ENCODE measurements around the gene GABRG3.
A peak's percentile ranks its signal among the peaks of the same experiment; 100 is the strongest.

Gene GABRG3

DNA sequence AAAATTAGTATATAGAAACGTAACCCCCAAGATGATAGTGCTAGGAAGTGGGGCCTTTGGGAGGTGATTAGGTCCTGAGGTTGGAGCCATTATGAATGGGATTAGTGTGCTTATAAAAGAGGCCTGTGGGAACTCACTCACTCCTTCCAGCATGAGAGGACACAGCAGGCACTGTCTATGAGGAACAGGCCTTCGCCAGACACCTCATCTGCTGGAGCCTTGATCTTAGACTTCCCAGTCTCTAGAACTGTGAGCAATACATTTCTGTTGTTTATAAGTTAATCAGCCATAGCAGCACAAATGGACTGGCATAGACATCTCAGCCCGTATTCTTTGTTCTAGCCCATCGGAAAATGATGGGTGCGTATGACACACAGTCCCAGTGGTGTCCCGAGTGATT is 152.3 kb downstream of the GABRG3 start:
- TF ChIP-seq, protein P1, sequence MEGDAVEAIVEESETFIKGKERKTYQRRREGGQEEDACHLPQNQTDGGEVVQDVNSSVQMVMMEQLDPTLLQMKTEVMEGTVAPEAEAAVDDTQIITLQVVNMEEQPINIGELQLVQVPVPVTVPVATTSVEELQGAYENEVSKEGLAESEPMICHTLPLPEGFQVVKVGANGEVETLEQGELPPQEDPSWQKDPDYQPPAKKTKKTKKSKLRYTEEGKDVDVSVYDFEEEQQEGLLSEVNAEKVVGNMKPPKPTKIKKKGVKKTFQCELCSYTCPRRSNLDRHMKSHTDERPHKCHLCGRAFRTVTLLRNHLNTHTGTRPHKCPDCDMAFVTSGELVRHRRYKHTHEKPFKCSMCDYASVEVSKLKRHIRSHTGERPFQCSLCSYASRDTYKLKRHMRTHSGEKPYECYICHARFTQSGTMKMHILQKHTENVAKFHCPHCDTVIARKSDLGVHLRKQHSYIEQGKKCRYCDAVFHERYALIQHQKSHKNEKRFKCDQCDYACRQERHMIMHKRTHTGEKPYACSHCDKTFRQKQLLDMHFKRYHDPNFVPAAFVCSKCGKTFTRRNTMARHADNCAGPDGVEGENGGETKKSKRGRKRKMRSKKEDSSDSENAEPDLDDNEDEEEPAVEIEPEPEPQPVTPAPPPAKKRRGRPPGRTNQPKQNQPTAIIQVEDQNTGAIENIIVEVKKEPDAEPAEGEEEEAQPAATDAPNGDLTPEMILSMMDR (conservative IDR thresholded peaks at IDR 0.05): no peak
- no peak overlapping the region for H3K27ac ChIP-seq

DNA sequence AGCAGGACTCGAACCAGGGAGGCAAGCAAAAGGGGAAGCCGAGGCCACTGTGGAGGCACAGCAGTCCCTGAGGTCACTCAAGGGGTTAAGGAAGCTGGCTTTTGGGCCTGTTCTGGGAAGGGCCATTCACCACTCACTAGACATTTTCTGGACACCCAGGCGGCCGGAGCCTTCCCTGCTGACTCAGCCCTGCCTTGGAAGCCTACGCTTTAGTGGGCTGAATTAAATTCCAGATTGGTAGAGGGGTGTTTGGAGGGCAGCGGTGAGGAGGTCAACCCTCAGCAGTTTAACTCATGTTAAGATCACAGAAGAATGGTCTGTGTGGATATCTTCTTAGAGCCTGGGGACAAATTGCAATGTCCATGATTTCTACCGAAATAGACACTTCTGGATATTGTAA is 152.8 kb downstream of the GABRG3 start:
- H3K27ac ChIP-seq: no peak overlapping the region
- TF ChIP-seq, protein P1 (conservative IDR thresholded peaks at IDR 0.05): no peak

DNA sequence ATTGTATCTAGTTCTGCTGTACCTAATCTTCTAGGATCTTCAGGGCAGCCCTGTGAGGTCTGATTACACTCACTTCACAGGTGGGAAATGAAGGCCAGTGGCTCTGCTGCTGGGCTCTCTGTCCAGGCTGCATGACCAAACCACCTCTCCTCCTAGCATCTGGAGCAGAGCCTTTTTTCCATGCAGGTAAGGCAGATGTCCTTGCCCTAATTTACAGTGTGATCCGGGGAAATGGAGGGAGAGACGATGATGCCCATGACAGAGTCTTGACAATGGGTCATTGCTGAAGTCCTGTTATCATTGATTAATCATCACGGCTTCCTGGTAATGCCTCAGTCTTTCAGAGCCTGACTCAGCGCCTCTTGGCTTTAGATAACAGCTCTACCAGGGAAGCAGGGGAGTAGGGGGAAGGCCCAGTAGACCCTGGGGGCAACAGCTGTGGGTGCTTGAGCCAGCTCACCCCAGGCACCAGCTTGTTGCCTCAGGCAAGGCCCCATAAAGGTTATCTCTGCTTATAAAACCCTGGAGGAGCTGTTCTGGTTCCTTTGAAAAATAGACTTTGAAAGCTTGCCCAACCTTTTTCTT is 153.4 kb downstream of the GABRG3 start:
- peak overlapping the region; percentile 23; the same call in 1 of the 2 replicates for H3K27ac ChIP-seq
- TF ChIP-seq, protein P1 (conservative IDR thresholded peaks at IDR 0.05): no peak

DNA sequence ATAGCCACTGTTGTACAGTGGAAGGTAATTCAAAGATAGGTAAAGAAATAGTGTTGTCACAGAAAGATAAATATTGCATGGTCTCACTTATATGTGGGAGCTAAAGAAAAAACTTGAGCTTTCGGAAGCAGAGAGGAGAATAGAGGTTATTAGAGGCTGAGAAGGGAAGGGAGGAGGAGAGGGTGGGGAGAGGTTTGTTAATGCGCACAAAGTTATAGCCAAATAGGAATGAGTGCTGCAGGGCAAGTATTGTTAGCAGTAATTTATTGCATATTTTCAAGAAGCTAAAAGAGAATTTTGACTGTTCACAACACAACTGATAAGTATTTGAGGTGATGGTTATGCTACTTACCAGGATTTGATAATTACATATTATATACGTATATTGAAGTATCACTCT is 154.2 kb downstream of the GABRG3 start:
- TF ChIP-seq, protein P1 (conservative IDR thresholded peaks at IDR 0.05): no peak
- H3K27ac ChIP-seq: peak overlapping the region; percentile 23; the same call in 1 of the 2 replicates

DNA sequence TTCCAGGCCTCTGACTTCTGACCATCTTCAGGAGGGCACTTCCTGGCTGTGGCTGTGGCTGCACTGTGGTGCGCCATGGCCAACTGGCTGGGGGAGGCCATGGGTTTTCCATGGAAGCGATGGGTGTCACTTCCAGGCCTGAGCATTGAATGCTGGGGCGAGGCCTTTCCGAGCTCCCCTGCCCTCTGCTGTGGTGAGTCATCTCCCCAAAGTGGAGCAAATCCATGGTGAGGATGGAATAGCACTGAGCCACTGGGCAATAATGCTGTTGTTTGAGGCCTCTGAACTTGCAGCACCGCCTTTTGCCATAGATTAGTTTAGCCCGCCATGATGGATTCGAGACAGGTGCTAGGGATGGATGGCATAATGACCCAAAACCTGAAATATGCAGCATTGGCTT is 155.5 kb downstream of the GABRG3 start:
- no peak overlapping the region for H3K27ac ChIP-seq
- TF ChIP-seq, protein P1 (conservative IDR thresholded peaks at IDR 0.05): no peak

DNA sequence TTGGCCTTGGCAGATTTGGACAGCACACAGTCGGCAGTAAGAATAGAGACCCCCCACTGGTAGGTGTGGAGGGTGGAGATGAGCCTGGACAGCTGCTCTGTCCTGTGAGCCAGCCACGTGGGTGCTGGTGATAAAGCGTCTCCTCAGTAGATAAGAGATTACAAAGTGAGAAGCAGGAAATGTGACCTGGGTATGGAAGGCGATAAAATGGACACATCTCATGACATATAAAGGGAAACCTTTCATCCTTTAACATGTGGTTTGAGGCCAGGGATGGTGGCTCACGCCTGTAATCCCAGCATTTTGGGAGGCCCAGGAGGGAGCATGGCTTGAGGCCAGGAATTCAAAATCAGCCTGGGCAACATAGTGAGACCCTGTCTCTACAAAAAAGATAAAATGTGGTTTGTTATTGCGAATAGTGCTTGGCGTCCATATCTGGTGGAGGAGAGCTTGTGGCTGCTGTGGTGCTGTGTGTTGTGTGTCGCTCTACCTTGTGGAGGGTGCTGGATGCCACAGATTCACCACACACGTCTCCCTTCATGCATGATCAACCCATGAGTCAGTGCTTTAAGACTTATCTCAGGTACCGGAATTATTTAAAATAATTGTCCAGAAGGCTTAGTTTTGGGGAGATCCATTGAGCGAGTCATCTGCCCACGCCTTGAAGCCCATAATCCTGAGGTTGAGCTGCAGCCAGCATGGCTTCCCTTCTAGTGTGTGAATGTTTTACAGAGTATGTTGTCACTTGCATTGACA is 157.0 kb downstream of the GABRG3 start:
- TF ChIP-seq, protein P1 (conservative IDR thresholded peaks at IDR 0.05): no peak

DNA sequence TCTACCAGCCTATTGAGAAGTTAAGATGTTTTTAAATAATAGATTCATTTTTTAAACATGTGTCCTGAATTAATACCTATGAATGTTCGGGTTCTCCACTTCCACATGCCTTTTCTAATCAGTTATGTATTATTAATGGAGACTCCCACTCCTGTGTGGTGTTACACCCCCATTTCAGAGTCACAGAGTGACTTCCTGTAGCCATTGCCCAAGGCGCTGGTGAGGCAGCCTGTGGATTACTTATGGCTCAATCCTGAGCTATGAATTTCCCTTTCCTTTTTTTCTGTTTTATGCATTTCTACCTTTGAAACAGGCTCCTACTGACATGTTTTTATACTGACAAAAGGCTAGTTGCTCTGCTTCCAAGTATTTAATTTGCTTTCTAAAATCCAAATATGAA is 162.3 kb downstream of the GABRG3 start:
- TF ChIP-seq, protein P1 (conservative IDR thresholded peaks at IDR 0.05): no peak
- no peak overlapping the region for H3K27ac ChIP-seq

More for the DNA sequence above, 157.0 kb downstream of the GABRG3 start:
- no peak overlapping the region for H3K27ac ChIP-seq
